K562 (cell line): ENCODE measurements around the gene SAA2. TPM values are rescaled to one million over a fixed set of nuclear protein-coding genes. Genes with fewer than 3 reads are reported as not detected.
A peak's percentile ranks its signal among the peaks of the same experiment; 100 is the strongest.

ENCODE experiments used
- ILK ChIP-seq: fragments of 450-650 bp; IDR thresholded peaks from 2 replicates; pipeline ENCODE4 v1.6.1; 2016; ENCODE audit warnings: missing genetic modification characterization, low read depth, mild to moderate bottlenecking, missing compliant biosample characterization, moderate library complexity, borderline replicate concordance
- MAFF ChIP-seq: IDR thresholded peaks from 2 replicates; pipeline ENCODE4 v1.6.1; 2012; ENCODE audit warnings: low read length, improper control_type of control experiment
- MYC ChIP-seq, 2 experiments: fragments of 250-450 bp in 1 of 2; sonication (Bioruptor Pico) in 1 of 2; IDR thresholded peaks; 2 replicates each; pipeline versions ENCODE4 v1.5.1 to v1.6.1; 2012 to 2021; ENCODE audit warnings: low read depth in 2 of 2, borderline replicate concordance in 1 of 2, improper control_type of control experiment in 1 of 2, low read length in 1 of 2, mild to moderate bottlenecking in 1 of 2, moderate library complexity in 1 of 2
- MYNN ChIP-seq, 2 experiments: sonication (generic); formaldehyde crosslinking in 1 of 2; IDR thresholded peaks; 2 replicates each; pipeline versions ENCODE4 v1.5.0 to v1.6.1; 2016 to 2020; ENCODE audit warnings: antibody characterized with exemption in 1 of 2, missing genetic modification reagents in 1 of 2
- RCOR1 ChIP-seq, 2 experiments: IDR thresholded peaks; 2 replicates each; pipeline ENCODE4 v1.6.1; 2012; ENCODE audit warnings: low read depth in 2 of 2, low read length in 2 of 2, borderline replicate concordance in 1 of 2, improper control_type of control experiment in 1 of 2
- SIN3A ChIP-seq, 2 experiments: fragments of 150-350 bp in 1 of 2; IDR thresholded peaks; 2 replicates each; pipeline ENCODE4 v1.6.1; 2011 to 2016; ENCODE audit warnings: borderline replicate concordance in 2 of 2, low read depth in 2 of 2, low read length in 2 of 2, mild to moderate bottlenecking in 2 of 2, moderate library complexity in 2 of 2; ENCODE audit not compliant: control insufficient read depth in 1 of 2
- XRCC5 ChIP-seq: fragments of 200-400 bp; formaldehyde crosslinking; IDR thresholded peaks from 2 replicates; pipeline ENCODE4 v1.6.1; 2017; ENCODE audit warnings: low read depth, mild to moderate bottlenecking, low read length
- YBX1 ChIP-seq: fragments of 450-650 bp; IDR thresholded peaks from 2 replicates; pipeline ENCODE4 v1.7.1; 2016; ENCODE audit warnings: mild to moderate bottlenecking
- ZNF830 ChIP-seq: fragments of 250-450 bp; sonication (Bioruptor Pico); IDR thresholded peaks from 2 replicates; pipeline ENCODE4 v1.5.0; 2021; ENCODE audit warnings: mild to moderate bottlenecking
- polyA plus RNA-seq, 8 experiments: library from polyadenylated mRNA; depleted of rRNA in 4 of 8; stranded (reverse) in 5 of 8; unstranded in 3 of 8; fragments of >200 nt; fragmentation: Nextera tagmentation in 2 of 8; fragmentation: Illumina TruSeq in 1 of 8; extraction: Ambion mirVana in 2 of 8; extraction: Trizol in 1 of 8; gene quantifications; 2 replicates each; pipeline versions ENCODE4 v1.2.1 to v1.2.3, GENCODE V29; 2011 to 2014; ENCODE audit warnings: inconsistent platforms in 1 of 8, missing spikeins in 1 of 8
- total RNA-seq, 7 experiments: library from RNA; depleted of rRNA in 6 of 7; stranded (reverse); fragments of >200 nt in 6 of 7; fragmentation: Illumina TruSeq in 2 of 7; extraction: Trizol in 2 of 7; gene quantifications; 2 replicates each; pipeline versions ENCODE4 v1.2.1 to v1.2.3, GENCODE V29; 2011 to 2021; ENCODE audit warnings: low replicate concordance in 1 of 7
- TF ChIP-seq, protein P1 (sequence below), 3 experiments: IDR thresholded peaks in 2 of 3; conservative IDR thresholded peaks in 1 of 3; 2 replicates each; pipeline ENCODE4 v1.5.1; 2011 to 2012; ENCODE audit warnings: low read length in 3 of 3, mild to moderate bottlenecking in 3 of 3, control low read depth in 2 of 3, improper control_type of control experiment in 1 of 3, inconsistent platforms in 1 of 3, low read depth in 1 of 3, mixed read lengths in 1 of 3, moderate library complexity in 1 of 3; ENCODE audit not compliant: insufficient read depth in 2 of 3
- TF ChIP-seq, protein P2 (sequence below): fragments of 450-650 bp; formaldehyde crosslinking; IDR thresholded peaks from 2 replicates; pipeline ENCODE4 v1.4.0; 2020; ENCODE audit warnings: mild to moderate bottlenecking, moderate library complexity
- TF ChIP-seq, protein P3 (sequence below): fragments of 450-650 bp; IDR thresholded peaks from 2 replicates; pipeline ENCODE4 v1.6.1; 2016; ENCODE audit warnings: low read depth, mild to moderate bottlenecking, moderate library complexity
- TF ChIP-seq, protein P4 (sequence below): fragments of 150-350 bp; IDR thresholded peaks from 2 replicates; pipeline ENCODE4 v1.6.1; 2014; ENCODE audit warnings: low read depth, mild to moderate bottlenecking, low read length, borderline replicate concordance

Gene SAA2
- total and polyA plus RNA-seq, 9 of the 15 experiments (the other 6 are each of a cell fraction or from before 2014, with no cell fraction given), result 4.6 TPM; not detected in 8

DNA sequence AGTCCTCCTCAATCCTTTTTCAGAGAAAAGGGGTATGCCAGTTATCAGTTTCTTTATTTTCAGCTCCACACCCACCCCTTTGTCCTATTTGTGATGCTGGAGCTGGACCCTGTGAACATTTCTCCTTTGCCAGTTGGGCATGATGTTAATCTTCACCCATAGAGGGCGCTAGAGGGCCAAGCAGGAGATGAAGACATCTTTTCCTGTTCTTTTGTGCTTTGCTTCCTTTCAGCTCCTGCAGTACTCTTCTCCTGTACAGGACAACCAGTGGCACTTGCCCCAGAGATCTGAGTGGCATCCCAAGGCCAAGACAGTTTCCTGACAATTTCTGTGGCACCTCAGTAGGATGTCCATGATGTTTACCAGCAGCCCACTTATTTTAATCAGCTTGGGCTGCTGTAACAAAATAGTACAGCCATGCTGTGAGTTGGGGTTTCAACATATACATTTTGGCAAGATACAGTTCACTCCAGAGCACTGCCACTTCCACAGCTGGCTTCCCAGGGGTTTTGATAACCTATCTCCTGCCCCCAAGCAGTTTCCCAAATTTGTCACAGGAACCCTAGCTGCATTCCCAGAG, 4.6 kb downstream of the SAA2 start (continued):
- TF ChIP-seq, protein P1, sequence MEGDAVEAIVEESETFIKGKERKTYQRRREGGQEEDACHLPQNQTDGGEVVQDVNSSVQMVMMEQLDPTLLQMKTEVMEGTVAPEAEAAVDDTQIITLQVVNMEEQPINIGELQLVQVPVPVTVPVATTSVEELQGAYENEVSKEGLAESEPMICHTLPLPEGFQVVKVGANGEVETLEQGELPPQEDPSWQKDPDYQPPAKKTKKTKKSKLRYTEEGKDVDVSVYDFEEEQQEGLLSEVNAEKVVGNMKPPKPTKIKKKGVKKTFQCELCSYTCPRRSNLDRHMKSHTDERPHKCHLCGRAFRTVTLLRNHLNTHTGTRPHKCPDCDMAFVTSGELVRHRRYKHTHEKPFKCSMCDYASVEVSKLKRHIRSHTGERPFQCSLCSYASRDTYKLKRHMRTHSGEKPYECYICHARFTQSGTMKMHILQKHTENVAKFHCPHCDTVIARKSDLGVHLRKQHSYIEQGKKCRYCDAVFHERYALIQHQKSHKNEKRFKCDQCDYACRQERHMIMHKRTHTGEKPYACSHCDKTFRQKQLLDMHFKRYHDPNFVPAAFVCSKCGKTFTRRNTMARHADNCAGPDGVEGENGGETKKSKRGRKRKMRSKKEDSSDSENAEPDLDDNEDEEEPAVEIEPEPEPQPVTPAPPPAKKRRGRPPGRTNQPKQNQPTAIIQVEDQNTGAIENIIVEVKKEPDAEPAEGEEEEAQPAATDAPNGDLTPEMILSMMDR (IDR thresholded peaks at IDR 0.05 in 2 of 3, conservative IDR thresholded peaks at IDR 0.05 in 1 of 3; ENCODE audit: insufficient read depth in 2 of 3, low read depth in 1 of 3, low read length in 3 of 3), result peak; percentile 75 to 87 (median 79)
- TF ChIP-seq YBX1 (no peak), RCOR1 (IDR thresholded peaks at IDR 0.05; ENCODE audit: borderline replicate concordance in 1 of 2, low read depth in 2 of 2, low read length in 2 of 2) (peak in 1 of 2 experiments; percentile 59; a peak in 1 of 4 replicates), MAFF (no peak), XRCC5 (peak; percentile 80; the same call in 1 of the 2 replicates), MYNN (IDR thresholded peaks at IDR 0.05) (no peak), MYNN (CRISPR knock-in tag; IDR thresholded peaks at IDR 0.05) (no peak), ILK (tag) (no peak), ZNF830 (no peak), MYC (IDR thresholded peaks at IDR 0.05; ENCODE audit: low read depth, low read length) (0 out of 2 replicates have a peak, but pooled peaks have one; percentile 15), MYC (CRISPR knock-in tag; IDR thresholded peaks at IDR 0.05; ENCODE audit: borderline replicate concordance, low read depth) (no peak), SIN3A (IDR thresholded peaks at IDR 0.05; ENCODE audit: borderline replicate concordance in 2 of 2, control insufficient read depth in 1 of 2, low read depth in 2 of 2, low read length in 2 of 2) (no peak)
- TF ChIP-seq, protein P2, sequence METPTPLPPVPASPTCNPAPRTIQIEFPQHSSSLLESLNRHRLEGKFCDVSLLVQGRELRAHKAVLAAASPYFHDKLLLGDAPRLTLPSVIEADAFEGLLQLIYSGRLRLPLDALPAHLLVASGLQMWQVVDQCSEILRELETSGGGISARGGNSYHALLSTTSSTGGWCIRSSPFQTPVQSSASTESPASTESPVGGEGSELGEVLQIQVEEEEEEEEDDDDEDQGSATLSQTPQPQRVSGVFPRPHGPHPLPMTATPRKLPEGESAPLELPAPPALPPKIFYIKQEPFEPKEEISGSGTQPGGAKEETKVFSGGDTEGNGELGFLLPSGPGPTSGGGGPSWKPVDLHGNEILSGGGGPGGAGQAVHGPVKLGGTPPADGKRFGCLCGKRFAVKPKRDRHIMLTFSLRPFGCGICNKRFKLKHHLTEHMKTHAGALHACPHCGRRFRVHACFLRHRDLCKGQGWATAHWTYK, result no peak
- TF ChIP-seq, protein P3, sequence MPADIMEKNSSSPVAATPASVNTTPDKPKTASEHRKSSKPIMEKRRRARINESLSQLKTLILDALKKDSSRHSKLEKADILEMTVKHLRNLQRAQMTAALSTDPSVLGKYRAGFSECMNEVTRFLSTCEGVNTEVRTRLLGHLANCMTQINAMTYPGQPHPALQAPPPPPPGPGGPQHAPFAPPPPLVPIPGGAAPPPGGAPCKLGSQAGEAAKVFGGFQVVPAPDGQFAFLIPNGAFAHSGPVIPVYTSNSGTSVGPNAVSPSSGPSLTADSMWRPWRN, result no peak
- TF ChIP-seq, protein P4, sequence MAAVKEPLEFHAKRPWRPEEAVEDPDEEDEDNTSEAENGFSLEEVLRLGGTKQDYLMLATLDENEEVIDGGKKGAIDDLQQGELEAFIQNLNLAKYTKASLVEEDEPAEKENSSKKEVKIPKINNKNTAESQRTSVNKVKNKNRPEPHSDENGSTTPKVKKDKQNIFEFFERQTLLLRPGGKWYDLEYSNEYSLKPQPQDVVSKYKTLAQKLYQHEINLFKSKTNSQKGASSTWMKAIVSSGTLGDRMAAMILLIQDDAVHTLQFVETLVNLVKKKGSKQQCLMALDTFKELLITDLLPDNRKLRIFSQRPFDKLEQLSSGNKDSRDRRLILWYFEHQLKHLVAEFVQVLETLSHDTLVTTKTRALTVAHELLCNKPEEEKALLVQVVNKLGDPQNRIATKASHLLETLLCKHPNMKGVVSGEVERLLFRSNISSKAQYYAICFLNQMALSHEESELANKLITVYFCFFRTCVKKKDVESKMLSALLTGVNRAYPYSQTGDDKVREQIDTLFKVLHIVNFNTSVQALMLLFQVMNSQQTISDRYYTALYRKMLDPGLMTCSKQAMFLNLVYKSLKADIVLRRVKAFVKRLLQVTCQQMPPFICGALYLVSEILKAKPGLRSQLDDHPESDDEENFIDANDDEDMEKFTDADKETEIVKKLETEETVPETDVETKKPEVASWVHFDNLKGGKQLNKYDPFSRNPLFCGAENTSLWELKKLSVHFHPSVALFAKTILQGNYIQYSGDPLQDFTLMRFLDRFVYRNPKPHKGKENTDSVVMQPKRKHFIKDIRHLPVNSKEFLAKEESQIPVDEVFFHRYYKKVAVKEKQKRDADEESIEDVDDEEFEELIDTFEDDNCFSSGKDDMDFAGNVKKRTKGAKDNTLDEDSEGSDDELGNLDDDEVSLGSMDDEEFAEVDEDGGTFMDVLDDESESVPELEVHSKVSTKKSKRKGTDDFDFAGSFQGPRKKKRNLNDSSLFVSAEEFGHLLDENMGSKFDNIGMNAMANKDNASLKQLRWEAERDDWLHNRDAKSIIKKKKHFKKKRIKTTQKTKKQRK, result no peak
